Retinal pigment epithelial cell (primary cell): ENCODE results near the gene EME1.

ENCODE experiments used
- DNase-seq: peaks from one replicate; pipeline ENCODE4 v3.0.0-alpha.2; 2010; ENCODE audit warnings: low read depth
- H3K4me3 ChIP-seq: 2 replicates; pipeline ENCODE4 v1.5.1; 2011; ENCODE audit warnings: mild to moderate bottlenecking, low read length, control low read depth, moderate library complexity
- TF ChIP-seq, protein P1 (sequence below): conservative IDR thresholded peaks from 2 replicates; pipeline ENCODE4 v1.5.1; 2011; ENCODE audit warnings: low read depth, low read length, control low read depth, inconsistent platforms

Gene EME1, protein sequence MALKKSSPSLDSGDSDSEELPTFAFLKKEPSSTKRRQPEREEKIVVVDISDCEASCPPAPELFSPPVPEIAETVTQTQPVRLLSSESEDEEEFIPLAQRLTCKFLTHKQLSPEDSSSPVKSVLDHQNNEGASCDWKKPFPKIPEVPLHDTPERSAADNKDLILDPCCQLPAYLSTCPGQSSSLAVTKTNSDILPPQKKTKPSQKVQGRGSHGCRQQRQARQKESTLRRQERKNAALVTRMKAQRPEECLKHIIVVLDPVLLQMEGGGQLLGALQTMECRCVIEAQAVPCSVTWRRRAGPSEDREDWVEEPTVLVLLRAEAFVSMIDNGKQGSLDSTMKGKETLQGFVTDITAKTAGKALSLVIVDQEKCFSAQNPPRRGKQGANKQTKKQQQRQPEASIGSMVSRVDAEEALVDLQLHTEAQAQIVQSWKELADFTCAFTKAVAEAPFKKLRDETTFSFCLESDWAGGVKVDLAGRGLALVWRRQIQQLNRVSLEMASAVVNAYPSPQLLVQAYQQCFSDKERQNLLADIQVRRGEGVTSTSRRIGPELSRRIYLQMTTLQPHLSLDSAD

DNA sequence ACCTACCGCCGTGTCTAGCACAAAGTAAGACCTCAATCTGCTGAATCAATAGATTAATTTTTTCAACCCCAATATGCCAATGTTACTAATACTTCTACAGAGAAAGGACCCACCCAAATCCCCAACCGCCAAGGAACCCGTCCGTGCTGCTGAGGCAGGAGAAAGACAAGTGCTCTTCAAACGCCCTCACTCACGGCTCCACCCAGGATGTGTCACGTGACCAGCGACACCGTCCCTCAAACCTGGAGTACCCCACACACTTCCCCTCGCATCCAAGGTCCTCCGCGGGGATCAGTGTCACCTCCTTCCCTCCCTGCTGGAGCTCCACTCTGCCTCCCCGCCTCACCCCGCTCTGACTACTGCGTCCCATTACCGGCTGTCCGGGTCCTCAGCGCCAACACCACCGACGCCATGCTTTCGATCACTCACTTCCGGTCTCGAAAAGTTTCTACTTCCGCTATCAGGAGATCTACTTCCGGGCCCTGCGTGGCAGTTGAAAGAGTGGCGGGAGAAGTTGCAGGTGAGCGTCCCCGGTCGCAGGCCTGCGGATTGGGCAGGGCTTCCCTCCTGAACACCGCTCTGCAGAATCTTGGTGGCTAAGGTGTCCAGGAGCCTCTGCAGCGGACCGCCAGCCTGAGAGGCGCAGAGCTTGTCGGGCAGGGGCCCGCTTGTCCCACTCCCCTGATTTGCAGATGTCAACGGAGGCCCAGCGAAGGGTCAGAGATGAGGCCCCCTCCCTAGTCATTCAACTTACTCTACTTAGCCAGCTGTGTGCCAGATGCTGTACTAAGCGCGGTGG, at the start of gene EME1, which contains the start of gene MRPL27:
TSS of gene EME1 (plus strand) at position 472 of the 799 bp plus-strand sequence. CDS start 1,980 bp downstream, outside the sequence.
TSS of gene MRPL27 (minus strand) at position 427 of the 799 bp plus-strand sequence. CDS start at position 413, 14 bp downstream.
- H3K4me3 ChIP-seq: peak within 1 kb of the TSS; percentile 99
- TF ChIP-seq, protein P1, sequence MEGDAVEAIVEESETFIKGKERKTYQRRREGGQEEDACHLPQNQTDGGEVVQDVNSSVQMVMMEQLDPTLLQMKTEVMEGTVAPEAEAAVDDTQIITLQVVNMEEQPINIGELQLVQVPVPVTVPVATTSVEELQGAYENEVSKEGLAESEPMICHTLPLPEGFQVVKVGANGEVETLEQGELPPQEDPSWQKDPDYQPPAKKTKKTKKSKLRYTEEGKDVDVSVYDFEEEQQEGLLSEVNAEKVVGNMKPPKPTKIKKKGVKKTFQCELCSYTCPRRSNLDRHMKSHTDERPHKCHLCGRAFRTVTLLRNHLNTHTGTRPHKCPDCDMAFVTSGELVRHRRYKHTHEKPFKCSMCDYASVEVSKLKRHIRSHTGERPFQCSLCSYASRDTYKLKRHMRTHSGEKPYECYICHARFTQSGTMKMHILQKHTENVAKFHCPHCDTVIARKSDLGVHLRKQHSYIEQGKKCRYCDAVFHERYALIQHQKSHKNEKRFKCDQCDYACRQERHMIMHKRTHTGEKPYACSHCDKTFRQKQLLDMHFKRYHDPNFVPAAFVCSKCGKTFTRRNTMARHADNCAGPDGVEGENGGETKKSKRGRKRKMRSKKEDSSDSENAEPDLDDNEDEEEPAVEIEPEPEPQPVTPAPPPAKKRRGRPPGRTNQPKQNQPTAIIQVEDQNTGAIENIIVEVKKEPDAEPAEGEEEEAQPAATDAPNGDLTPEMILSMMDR: no peak
- peak; percentile 39 for DNase-seq

DNA sequence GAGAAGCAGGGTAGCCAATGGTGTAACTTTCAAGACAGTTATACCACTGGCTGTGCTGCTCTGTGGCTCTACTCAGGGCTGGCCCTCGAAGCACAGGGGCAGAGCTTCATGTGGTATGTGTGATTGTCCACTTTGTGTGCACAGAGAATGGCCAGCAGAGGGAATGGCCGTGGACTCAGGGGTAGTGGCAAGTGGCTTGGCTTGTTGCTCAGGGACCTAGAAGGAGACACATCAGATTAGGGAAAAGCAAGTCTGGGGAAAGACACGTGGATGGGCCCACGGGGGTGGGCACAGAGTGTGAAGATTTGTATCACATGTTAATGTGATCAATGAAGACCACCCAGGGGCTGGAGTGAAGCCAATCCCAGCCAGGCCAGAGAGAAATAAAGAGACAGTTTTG, 47.1 kb upstream of the EME1 start:
- no peak overlapping the region for H3K4me3 ChIP-seq
- no peak for DNase-seq
- TF ChIP-seq, protein P1: no peak

DNA sequence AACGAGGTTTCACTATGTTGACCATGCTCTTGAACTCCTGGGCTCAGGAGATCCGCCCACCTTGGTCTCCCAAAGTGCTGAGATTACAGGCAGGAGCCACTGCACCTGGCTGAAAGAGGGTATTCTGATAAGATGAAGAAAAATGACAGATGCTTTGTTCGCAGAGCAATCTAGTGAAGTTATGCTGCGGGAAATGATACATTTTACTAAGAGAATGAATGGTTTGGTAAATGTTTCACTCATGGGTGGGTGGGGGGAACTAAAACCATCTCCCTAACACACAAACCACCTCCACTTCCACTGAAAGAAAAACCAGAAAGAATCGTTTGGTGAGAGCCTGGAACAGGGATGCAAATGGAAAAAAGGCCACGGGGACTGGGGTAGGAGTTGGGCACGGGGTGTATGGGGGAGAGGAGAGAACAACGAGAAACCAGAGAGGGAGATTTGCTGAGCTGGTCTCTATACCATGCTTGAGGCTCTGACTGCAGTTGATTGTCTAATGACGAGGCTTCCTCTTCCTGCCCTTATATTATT, 46.1 kb upstream of the EME1 start:
- no peak overlapping the region for H3K4me3 ChIP-seq
- TF ChIP-seq, protein P1: no peak
- no peak for DNase-seq

DNA sequence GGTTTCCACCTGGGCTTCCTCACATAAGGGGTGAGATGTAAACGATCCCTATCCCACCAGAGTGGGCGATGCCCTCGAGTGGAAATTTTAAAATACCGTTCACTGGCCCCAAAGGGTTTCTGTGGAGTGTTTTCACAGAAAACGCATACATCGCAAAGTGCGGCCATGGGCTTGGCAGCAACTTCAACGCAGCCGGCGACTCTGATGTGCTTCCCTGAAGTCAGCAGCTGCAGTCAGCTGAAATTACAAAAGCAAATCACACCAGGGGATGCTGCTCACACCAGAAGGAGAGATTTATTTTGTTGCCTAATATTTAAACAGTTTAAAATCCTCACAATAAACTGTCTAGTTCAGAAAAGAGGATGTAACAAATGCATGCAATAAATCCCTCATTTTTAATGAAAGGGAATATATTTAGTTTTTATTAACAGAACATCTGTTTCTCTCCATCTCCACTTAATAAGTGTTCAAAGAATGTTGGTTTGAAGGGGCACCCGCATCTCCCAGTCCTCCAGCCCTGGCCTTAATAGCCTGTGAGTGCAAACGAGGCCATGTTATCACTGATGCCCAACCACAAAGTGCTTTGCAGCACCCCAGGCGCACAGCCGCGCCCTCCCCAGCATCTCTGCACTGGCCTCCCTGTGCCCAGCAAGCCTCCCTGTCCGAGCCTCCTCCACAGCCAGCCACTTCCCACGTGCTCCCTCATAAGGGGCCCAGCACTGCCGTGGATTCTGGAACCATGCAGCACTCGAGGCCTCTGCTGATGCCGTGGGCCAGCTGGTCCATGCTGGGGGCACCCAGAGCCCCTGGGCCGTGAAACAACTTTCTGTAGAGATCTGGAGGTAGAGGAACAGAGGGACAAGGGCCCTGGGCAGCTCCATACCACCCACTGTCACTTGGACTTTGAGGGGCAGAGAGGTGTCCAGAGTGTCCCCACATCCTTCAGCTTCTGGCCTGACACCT, 44.4 kb upstream of the EME1 start:
- no peak for DNase-seq
- no peak overlapping the region for H3K4me3 ChIP-seq
- TF ChIP-seq, protein P1: no peak

DNA sequence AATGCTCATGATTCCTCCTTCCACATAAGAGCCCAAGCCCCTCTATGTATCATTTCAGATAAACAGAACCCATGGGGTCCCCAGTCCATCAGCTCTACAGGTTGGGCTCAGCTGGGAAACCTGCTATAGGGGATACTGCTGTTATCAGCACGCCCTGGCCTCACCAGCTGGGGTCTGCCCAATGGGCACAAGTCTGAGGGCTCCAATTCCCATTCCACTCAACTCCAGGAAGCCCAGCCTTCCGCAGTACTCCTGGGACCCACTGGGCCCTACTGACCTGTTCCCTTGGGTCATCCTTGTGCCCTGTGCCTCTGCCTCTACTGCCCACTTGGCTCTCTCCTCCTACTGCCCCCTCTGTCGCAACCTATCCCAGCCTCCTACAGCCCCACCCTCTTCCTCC, 43.3 kb upstream of the EME1 start:
- no peak for DNase-seq
- TF ChIP-seq, protein P1: no peak
- H3K4me3 ChIP-seq: no peak overlapping the region

DNA sequence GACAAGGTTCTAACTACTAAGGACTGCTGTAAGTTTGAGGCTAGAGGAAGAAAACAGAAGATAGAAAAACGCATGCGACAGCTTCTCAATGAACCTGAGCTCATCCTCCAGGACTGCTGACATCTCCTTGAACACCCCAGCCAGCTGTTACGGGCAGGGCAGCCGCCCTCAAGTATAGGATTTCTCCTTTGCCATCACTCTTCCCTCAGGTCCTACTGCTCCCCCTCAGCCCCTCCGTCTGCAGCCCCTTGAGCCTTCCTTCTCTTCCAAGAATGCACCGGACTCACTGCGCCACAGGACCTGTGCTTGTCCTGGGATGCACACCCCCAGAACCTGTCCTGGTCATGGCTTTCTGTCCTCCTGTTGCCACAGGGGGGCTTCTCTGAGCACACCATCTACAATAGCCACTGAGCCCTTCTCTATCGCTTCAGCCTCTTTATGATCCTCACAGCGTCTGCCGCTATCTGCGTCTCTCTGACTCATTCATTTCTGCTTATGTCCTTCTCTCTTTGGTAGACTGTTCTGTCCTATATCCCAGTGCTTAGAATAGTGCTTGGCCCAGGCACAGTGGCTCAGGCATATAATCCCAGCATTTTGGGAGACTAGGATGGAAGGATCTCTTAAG, 42.8 kb upstream of the EME1 start:
- no peak overlapping the region for H3K4me3 ChIP-seq
- TF ChIP-seq, protein P1: no peak
- no peak for DNase-seq
